ENCODE measurements around the gene SPN.

- TF ChIP-seq EZH2 (optimal IDR thresholded peaks at IDR 0.05; ENCODE audit: low read depth, low read length) (no peak), EZH2phosphoT487 (IDR thresholded peaks at IDR 0.05; ENCODE audit: low read length) (no peak)
- TF ChIP-seq, protein P1, sequence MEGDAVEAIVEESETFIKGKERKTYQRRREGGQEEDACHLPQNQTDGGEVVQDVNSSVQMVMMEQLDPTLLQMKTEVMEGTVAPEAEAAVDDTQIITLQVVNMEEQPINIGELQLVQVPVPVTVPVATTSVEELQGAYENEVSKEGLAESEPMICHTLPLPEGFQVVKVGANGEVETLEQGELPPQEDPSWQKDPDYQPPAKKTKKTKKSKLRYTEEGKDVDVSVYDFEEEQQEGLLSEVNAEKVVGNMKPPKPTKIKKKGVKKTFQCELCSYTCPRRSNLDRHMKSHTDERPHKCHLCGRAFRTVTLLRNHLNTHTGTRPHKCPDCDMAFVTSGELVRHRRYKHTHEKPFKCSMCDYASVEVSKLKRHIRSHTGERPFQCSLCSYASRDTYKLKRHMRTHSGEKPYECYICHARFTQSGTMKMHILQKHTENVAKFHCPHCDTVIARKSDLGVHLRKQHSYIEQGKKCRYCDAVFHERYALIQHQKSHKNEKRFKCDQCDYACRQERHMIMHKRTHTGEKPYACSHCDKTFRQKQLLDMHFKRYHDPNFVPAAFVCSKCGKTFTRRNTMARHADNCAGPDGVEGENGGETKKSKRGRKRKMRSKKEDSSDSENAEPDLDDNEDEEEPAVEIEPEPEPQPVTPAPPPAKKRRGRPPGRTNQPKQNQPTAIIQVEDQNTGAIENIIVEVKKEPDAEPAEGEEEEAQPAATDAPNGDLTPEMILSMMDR (IDR thresholded peaks at IDR 0.05; ENCODE audit: low read length): no peak
Observed at GRCh38 chr16:29697391-29697790, 34.3 kb downstream of the SPN start.
